ENCODE measurements around the gene ADGRL3.

- TF ChIP-seq CTCF (IDR thresholded peaks at IDR 0.05) (no peak), EP300 (IDR thresholded peaks at IDR 0.05) (no peak)
These were observed 818.4 kb downstream of the ADGRL3 start for GRCh38 chr4:62018537-62018936.
